NCI-H187 (cell line): ENCODE measurements around the gene DMXL1.
"Not testable (repeated sequence)": the region's sequence is repeated elsewhere in the genome, so short reads cannot be mapped to it uniquely, and the experiment has no call there.

ENCODE experiments used
- DNase-seq, 2 experiments: peaks; one replicate each; lab custom pipeline; 2025; lab: John Stamatoyannopoulos, UW

The DMXL1 gene

DNA sequence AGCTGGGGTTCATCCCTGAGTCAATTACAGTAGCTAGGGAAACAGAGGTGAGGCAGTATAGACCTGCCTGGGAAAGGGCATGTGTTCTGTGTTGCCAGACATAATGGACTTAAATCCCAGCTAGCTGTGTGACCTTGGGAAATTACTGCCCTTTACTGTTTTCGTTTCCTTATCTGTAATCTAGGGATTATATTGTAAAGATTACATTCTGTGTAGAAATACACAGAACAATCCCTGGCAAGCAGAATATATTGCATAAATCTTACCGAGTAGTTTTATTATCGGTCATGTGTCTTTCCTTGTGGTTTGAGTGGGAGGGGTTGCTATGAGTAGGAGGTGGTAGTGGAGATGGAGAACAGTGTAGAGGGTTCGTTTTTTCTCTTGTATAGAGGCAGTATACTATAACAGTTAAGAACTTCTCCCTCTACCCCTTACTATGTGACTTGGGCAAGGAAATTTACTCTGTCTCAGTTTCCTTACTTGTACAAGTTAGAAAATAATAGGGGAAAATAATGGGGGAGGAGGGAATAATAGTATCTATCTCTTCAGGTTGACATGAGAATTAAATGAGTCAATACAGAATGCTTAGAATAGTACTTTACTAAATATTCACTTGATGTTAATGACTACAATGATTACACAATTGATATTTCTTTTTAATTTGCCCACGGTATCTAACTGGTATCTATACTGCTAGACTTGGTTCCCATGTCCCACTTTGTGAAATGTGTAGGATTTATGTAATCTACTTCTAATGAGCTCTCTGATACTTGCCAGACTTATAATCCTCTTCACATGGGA is 7.1 kb upstream of the DMXL1 start:
- DNase-seq: no peak

DNA sequence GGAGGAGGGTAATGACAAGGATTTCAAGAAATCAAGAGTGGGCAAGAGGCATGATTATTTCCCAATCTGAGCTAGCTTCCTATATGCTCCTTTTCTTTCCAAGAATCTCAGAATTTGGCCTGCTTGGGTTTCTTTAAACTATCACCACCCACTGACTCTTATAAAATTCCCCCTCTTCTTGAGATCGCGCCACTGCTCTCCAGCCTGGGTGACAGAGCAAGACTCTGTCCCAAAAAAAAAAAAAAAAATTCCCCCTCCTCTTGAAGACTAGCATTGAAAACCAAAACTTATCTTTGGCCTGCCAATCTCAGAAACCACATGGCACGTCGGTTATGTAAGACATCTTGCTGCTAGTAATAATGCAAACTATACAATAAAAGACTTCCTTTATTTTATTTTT is 3.4 kb upstream of the DMXL1 start:
- DNase-seq: no peak

DNA sequence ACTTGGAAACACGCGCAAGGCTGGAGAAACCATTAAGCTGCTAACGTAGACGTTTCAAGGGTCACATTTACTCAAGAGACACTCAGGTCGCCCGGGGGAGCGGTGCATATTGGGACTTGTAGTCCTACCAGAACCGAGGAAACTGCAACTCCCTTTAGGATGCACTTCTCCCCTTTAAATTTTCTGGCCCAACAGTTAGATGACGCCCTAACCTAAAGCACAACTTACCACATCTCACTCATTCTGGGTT is 384 bp upstream of the DMXL1 start:
- peak in 1 of 2 experiments; percentile 83 for DNase-seq

DNA sequence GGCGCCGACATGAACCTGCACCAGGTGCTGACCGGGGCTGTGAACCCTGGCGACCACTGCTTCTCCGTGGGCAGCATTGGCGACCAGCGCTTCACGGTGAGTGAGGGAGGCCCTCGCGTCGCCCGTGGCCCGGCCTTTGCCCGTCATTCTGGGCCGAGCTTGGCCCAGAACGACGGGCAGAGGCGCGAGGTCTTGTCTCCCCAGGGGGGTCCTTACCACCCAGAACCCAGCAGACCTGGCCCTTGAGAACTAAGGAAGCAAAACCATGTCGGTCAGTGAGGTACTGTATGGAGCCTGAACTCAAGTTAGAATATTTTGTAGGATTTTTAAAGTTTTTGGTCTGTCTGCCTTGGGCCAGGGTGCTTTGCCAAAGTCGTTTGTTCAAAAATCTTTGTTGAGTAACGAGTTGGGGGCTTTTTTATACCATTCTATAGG is 691 bp downstream of the DMXL1 start:
- DNase-seq: no peak

DNA sequence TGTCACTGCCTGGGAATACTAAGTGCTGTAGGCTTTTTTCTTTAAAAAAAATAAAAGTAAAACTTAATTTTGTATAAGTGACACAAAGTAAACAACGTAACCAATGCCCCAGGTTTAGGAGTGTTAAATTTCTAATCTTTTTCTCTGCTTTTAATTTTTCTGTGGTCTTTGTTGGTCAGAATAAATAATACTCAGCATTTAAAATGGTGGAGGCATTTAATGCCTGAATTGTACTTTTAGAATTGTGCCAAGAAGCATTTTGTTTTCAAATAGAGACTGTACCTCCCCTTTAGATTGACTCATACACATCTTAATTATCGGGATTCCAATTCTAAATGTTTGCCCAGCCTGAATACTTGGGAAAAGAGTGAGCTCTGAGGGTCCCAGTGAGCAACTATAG is 1.6 kb downstream of the DMXL1 start:
- DNase-seq: no peak

DNA sequence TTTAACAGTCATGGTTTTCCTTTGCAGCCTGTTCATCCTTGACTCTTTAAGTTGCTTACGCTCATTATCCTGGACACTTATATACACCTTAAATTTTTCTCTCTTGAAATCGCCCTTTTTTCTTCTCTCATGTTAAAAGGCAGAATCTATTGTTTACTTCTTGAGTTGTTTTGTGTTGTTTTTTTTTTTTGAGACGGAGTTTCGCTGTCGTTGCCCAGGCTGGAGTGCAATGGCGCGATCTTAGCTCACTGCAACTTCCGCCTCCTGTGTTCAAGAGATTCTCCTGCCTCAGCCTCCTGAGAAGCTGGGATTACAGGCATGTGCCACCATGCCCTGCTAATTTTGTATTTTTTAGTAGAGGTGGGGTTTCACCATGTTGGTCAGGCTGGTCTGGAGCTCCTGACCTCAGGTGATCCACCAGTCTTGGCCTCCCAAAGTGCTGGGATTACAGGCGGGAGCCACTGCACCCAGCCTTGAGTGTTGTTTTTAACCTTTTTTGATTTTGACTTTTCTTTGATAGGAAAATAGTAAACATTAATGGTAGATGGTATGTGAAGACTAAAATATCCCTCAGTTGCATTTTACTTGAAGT is 3.0 kb downstream of the DMXL1 start:
- DNase-seq: not testable (repeated sequence)

DNA sequence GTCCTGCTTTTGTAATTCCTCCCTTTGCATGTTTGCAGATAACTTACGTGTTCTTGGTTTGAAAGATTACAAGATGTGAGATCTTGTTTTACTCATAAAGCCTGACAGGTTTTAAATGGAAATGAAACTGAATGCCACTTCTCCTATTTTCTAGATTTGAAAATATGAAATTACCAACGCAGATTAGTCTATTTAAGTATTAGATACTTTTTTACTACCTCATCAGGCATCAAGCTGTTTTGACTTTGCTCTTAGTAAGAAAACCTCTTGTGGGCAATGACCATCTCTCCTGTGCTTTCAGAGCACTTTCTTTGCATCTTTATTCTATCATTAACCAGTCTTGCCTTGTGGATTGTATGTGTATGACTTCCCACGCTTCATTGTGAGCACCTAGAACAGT is 3.5 kb downstream of the DMXL1 start:
- DNase-seq: no peak

DNA sequence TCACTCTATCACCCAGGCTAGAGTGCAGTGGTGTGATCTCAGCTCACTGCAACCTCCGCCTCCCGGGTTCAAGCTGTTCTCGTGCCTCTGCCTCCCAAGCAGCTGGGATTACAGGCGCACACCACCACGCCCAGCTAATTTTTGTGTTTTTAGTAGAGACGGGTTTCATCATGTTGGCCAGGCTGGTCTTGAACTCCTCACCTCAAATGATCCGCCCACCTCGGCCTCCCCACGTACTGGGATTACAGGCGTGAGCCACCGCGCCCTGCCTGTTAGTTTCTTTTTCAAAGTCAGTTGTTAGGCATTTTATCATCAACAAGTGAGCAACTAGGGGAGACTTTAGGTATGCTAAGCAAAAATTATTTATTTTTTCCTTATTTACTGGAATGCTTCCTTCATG is 4.4 kb downstream of the DMXL1 start:
- DNase-seq: not testable (repeated sequence)

DNA sequence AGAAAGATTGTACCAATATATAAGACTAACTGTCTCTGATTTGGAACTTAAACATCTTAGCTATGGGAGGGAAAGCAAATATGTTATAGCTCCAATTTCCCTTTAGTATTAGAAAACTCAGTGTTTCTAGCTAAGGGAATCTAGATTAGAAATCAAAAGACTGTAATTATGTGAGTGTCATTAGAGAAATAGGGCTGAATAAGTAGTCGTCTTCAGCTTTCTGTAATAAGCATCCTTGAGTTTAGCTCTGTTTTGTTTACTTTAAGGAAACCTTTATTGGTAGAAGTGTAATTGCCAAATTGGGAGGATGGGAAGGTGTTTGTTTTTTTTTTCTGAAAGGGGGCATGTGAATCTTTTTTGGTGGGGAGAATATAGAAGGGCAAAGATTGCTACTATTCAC is 5.2 kb downstream of the DMXL1 start:
- DNase-seq: no peak

DNA sequence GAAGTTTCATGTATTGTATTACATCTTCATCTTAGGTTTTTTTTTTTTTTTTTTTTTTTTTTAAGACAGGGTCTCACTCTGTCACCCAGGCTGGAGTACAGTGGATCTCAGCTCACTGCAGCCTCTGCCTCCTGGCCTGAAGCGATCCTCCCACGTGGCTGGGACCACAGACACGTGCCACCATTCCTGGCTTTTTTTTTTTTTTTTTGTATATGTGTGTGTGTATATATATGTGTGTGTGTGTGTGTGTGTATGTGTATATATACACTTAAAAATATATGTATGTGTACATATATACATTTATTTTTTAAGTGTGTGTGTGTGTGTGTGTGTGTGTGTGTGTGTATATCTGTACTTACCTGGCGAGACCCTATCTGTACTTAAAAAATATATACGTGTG is 6.6 kb downstream of the DMXL1 start:
- no peak for DNase-seq

DNA sequence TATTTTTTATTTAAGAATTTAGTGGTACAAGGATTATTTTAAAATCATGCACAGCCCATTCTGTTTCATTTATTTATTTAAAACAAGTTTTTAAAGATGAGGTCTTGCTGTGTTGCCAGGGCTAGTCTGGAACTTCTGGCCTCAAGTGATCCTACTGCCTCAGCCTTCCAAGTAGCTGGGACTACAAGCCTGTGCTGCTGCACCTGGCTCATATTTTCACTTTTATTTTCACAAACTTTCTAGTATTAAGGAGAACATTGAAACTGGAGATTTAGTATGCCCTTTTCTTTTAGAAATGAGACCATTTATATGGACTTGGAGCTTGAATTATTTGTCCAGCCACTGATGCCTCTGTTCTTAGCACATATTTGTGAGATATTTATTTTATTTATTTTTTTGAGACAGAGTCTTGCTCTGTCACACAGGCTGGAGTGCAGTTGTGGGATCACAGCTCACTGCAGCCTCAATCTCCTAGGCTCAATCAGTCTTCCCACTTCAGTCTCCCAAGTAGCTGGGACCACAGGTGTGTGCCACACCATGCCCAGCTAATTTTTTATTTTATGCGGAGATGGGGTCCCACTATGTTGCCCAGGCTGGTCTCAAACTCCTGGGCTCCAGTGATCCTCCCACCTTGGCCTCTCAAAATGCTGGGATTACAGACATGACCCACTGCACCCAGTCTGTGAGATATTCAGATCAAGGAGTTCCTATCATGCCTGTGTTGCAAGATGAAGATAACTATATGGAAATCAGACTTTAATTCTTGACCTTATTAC is 7.4 kb downstream of the DMXL1 start:
- no peak for DNase-seq

DNA sequence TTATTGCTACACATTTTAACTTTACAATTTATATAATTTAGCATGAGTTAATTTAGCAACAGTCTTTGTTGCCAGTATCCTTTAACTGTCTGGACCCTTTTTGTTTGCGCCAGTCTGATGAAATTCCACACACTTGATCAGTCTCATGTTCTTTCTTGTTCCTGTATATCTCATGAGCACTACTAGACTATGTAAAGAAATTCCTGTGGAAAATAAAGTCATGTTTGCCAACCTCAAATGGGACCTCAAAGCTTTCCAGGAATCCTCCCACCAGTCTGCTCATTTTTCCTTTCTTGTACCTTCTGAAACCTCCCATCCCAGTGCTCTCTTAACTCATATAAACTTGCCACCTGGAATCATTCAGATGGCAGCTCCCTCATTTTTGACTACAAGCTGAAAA is 8.0 kb downstream of the DMXL1 start:
- DNase-seq: no peak

DNA sequence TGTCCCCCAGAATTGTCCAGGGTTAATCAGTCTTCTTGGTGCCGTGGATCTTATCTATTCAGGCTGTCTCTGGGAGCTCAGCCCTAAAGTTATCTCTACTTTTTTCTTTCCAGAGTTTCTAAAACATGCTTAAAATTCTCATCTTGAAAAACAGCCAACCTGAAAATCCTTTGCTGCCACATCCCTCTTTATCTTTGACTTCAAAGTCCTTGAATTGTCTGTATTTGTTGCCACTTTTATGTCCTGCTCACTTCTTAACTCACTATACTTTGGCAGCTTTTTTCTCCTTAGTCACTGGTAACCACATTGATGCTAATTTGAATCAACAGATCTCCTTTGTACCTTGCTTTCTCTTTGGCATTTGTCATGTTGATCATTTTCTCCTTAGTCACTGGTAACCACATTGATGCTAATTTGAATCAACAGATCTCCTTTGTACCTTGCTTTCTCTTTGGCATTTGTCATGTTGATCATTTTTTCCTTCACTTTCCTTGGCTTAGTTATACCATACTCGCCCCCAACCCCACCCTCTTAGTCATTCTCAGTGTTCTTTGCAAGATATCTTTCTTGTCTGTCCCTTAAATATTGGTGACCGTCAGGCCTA is 8.5 kb downstream of the DMXL1 start:
- DNase-seq: no peak

DNA sequence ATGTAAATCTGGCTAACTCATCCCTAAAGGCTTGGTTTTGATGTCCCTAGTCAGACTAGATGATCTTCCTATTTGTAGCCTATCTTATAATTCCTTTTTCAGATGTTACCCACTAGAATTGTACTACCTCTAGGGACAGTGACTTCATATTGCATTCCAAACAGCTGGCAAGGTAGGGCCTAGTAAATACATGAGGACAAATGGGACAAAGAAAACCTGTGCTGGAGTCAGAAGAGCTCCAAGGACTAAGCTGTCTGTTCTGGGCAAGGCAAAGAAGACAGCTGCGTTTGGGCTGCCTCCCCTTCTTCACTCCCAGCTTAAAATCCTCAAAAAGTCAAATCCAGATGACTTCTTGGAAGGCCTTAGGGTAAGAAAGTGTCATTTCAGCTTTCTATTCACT is 10.0 kb downstream of the DMXL1 start:
- DNase-seq: no peak

DNA sequence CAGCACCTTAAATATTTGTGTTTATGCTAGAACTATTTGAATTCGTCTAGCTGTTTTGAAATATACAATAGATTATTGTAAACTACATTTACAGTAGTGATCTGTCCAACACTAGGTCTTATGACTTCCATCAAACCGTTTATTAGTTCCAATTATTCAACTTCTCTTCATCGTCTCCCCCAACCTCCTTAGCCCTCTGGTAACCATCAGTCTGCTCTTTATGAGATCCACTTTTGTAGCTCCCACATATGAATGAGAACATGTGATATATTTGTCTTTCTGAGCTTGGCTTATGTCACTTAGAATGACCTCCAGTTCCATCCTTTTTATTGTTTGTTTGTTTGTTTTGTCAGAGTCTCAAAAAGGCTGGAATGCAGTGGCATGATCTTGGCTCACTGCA is 11.8 kb downstream of the DMXL1 start:
- no peak for DNase-seq

DNA sequence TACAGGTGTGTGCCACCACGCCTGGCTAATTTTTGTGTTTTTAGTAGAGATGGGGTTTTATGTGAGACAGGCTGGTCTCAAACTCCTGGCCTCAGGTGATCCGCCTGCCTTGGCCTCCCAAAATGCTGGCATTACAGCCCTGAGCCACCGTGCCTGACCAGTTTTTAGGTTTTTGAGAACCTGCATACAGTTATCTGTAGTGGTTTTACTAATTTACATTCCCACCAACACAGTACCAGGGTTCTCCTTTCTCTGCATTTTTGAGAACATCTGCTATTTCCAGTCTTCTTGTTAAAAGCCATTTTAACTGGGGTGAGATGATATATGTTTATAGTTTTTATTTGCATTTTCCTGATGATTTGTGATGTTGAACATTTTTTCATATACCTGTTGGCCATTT is 12.8 kb downstream of the DMXL1 start:
- no peak for DNase-seq

DNA sequence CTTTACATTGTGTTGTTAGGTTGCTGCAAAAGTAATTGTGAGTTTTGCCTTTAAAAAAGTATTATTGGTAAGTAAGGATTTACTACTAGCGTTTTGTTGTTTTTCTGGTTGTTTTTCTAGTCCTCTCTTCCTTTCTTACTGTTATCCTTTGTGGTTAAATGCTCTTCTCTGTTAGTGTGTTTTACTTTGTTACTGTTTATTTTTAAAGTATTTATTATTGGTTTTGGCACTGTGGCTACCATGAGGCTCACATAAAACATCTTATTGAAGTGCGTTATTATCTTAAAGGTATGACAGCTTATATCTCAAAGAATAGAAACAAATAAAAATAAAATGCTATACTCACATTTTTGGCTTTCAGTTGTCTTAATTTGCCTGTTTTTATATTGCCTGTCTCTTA is 17.6 kb downstream of the DMXL1 start:
- no peak for DNase-seq

DNA sequence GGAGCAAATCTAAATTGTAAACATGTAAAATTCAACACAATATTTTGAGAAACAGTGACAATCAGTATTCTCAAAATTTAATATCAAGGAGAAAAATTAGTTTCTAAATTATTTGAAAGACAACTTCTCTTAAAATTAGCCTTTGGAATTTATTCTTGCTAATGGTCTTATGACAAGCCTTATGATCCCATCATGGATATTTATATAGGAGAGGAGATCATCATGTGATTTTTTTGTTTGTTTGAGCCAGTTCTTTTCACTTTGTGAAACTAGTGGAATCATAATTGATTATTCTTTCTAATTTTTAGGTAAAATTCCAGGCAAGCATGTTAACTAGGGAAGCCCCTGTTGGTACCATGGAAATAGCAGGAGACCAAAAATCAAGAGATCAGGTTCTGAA is 24.7 kb downstream of the DMXL1 start:
- DNase-seq: no peak

DNA sequence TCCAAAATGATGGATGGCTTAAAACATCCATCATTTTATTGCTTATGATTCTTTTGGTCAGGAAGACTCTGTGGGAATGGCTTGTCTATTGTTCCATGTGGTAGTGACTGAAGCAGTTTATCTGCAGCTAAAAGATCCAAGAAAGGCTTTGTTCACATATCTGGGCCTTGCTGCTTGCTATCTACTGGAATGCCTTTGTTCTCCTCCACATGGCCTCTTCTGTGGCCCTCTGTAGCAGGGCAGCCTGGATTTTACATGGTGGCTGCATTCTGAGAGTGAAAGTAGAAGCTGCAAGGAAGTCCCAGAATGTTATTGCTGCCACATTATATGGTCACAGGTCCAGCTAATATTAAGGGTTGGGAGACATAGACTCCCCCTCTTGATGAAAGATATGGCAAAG is 35.1 kb downstream of the DMXL1 start:
- DNase-seq: no peak

DNA sequence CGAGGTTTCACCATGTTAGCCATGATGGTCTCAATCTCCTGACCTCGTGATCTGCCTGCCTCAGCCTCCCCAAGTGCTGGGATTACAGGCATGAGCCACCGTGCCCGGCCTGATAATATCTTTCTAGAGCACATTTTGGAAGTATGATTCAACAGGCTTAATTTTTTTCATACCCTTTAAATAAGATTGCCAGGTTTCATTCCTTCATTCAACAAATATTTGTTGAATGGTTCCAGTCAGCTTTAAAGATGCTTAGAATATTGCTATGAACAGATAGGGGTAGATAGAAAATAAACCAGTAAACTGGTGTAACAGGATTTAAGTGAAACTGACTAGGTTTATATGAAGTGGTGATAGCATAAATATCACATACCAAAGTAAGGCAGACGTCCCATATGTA is 41.3 kb downstream of the DMXL1 start:
- DNase-seq: no peak

DNA sequence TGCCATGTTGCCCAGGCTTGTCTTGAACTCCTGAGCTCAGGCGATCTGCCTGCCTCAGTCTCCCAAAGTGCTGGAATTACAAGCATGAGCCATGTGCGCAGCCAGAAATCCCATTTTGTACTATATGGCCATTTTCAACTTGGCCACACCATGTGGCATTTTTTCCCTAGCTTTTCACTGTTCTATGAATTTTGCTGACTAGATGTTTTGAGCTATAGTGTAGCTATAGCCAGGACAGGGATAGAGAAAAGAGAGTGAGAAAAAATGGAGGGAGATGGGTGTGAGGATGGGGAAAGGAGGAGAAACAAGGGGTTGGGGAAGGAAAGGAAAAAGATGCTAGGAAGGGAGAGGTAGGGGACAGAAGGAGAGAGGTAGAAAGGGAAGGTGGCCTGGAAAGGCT is 46.4 kb downstream of the DMXL1 start:
- DNase-seq: no peak

DNA sequence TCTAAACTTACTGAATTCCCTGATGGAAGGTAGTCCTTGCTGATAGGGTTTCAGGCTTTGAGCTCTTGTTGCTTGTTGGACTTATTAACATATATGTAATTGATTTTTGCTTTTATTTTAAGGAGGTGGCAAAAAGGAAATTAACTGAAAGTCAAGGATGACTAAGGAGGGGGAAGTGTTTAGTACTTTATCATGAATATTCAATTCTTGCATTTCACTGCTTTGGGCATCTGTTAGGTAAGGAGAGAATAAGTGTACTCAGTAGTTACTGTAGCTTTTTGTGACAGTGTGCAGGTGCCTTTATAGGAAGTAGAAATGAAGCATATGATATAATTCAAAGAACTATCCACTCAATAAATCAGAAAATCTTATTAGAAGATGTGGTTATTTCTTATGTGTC is 47.1 kb downstream of the DMXL1 start:
- DNase-seq: no peak

DNA sequence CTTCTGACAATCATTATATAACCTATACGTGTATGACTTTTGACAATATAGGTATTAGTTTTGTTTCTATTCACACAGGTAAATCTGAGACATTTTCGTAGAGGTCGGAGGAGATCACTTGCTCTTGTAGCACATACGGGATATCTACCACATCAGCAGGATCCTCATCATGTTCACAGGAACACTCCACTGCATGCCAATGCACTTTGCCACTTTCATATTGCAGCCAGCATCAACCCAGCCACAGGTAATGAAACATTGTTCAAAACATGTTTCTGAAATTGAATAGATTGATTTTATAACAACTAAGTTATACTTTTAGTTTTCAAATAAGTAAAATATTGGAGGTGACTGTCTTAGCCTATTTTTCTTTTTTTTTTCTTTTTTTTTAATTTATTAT is 50.0 kb downstream of the DMXL1 start:
- no peak for DNase-seq
